C4-2B (cell line): ENCODE data around the gene ADAMTS15.

Experiments
- H3K27ac ChIP-seq: fragments of 450-650 bp; 2 replicates; pipeline ENCODE4 v1.5.1; 2017
- CTCF ChIP-seq: fragments of 450-650 bp; conservative IDR thresholded peaks from 2 replicates; pipeline ENCODE4 v1.5.1; 2017; ENCODE audit warnings: mild to moderate bottlenecking
- ZFX ChIP-seq: fragments of 450-650 bp; IDR thresholded peaks from 2 replicates; pipeline ENCODE4 v1.6.1; 2017

The ADAMTS15 gene

GRCh38 chr11:130448416-130449309, at the start of gene ADAMTS15:
Gene ADAMTS15 (plus strand): TSS chr11:130448645. CDS start chr11:130448974, 329 bp downstream.
- H3K27ac ChIP-seq, result peak within 1 kb of the TSS; percentile 36
- TF ChIP-seq CTCF, result no peak
- no peak for TF ChIP-seq ZFX

- no peak for TF ChIP-seq CTCF
- TF ChIP-seq ZFX, result no peak
- no peak overlapping the region for H3K27ac ChIP-seq
Observed at GRCh38 chr11:130399196-130399595, 49.2 kb upstream of the ADAMTS15 start.

- H3K27ac ChIP-seq, result no peak overlapping the region
- TF ChIP-seq CTCF (no peak), ZFX (no peak)
Observed at GRCh38 chr11:130400781-130401483, 47.5 kb upstream of the ADAMTS15 start.

GRCh38 chr11:130402570-130402969, 45.9 kb upstream of the ADAMTS15 start:
- no peak overlapping the region for H3K27ac ChIP-seq
- TF ChIP-seq CTCF, result no peak
- no peak for TF ChIP-seq ZFX

GRCh38 chr11:130403271-130403804, 45.1 kb upstream of the ADAMTS15 start:
- H3K27ac ChIP-seq, result no peak overlapping the region
- TF ChIP-seq CTCF, result no peak
- TF ChIP-seq ZFX, result no peak

- no peak overlapping the region for H3K27ac ChIP-seq
- TF ChIP-seq CTCF, result no peak
- TF ChIP-seq ZFX, result no peak
Observed at GRCh38 chr11:130403967-130404366, 44.5 kb upstream of the ADAMTS15 start.

- no peak overlapping the region for H3K27ac ChIP-seq
- TF ChIP-seq ZFX (no peak), CTCF (no peak)
Observed at GRCh38 chr11:130404727-130405126, 43.7 kb upstream of the ADAMTS15 start.
